ENCODE measurements around the gene PTMS.
"Not testable (repeated sequence)": the region's sequence is repeated elsewhere in the genome, so short reads cannot be mapped to it uniquely, and the experiment has no call there.

The PTMS gene

GRCh38 chr12:6729186-6729585 lies 37.0 kb upstream of the PTMS start:
- H3K27ac ChIP-seq: no peak overlapping the region
- no peak for TF ChIP-seq CTCF (conservative IDR thresholded peaks at IDR 0.05)

GRCh38 chr12:6730169-6730568 lies 36.0 kb upstream of the PTMS start:
- H3K27ac ChIP-seq: 0 out of 2 replicates have a peak overlapping the region, but pooled peaks have one; percentile 4

GRCh38 chr12:6734506-6735387 lies 31.4 kb upstream of the PTMS start:
- no peak for TF ChIP-seq CTCF (conservative IDR thresholded peaks at IDR 0.05)
- peak overlapping the region; percentile 74 for H3K27ac ChIP-seq

More at GRCh38 chr12:6730169-6730568, 36.0 kb upstream of the PTMS start:
- no peak for TF ChIP-seq CTCF (conservative IDR thresholded peaks at IDR 0.05)

GRCh38 chr12:6735448-6736191 lies 30.5 kb upstream of the PTMS start:
- peak; percentile 96 for TF ChIP-seq CTCF (conservative IDR thresholded peaks at IDR 0.05)
- H3K27ac ChIP-seq: peak overlapping the region; percentile 74

GRCh38 chr12:6736754-6737153 lies 29.4 kb upstream of the PTMS start:
- TF ChIP-seq CTCF (conservative IDR thresholded peaks at IDR 0.05): no peak
- H3K27ac ChIP-seq: peak overlapping the region; percentile 74

- H3K27ac ChIP-seq: not testable (repeated sequence)
Observed at GRCh38 chr12:6742080-6742479, 24.1 kb upstream of the PTMS start.

- no peak for TF ChIP-seq CTCF (conservative IDR thresholded peaks at IDR 0.05)
- no peak overlapping the region for H3K27ac ChIP-seq
Observed at GRCh38 chr12:6742834-6743233, 23.3 kb upstream of the PTMS start.

GRCh38 chr12:6743300-6743699 lies 22.9 kb upstream of the PTMS start:
- not testable (repeated sequence) for H3K27ac ChIP-seq

Measured in VCaP (cell line).